Mucosa of descending colon (tissue), 3 donors: ENCODE results near the gene CASK. TPM values are rescaled to one million over a fixed set of nuclear protein-coding genes. Genes with fewer than 3 reads are reported as not detected.

ENCODE experiments used
- ATAC-seq: fragments of 200-7000 bp; cut with Tn5 transposase; one replicate; pipeline ENCODE4 v1.9.1; 2020; ENCODE audit warnings: mild to moderate bottlenecking, moderate library complexity
- DNase-seq, 3 donors: peaks; one replicate each; pipeline ENCODE4 v3.0.0-alpha.2; 2020
- H3K36me3 ChIP-seq: fragments of 200-600 bp; one replicate; pipeline ENCODE4 v1.8.0; 2021; ENCODE audit warnings: low read depth, mild to moderate bottlenecking
- H3K4me1 ChIP-seq: fragments of 200-600 bp; one replicate; pipeline ENCODE4 v1.8.0; 2021; ENCODE audit warnings: low read depth, mild to moderate bottlenecking
- H3K4me3 ChIP-seq: fragments of 200-600 bp; one replicate; pipeline ENCODE4 v1.8.0; 2021; ENCODE audit warnings: mild to moderate bottlenecking
- H3K9me3 ChIP-seq: fragments of 200-600 bp; one replicate; pipeline ENCODE4 v1.8.0; 2021; ENCODE audit warnings: mild to moderate bottlenecking
- CTCF ChIP-seq: fragments of 200-600 bp; IDR thresholded peaks from one replicate; pipeline ENCODE4 v1.8.0; 2022; ENCODE audit warnings: antibody characterized with exemption, mild to moderate bottlenecking
- intact Hi-C, 2 donors: fragments of 100-400 bp; cut with DNase I in 1 of 2; cut with micrococcal nuclease in 1 of 2; formaldehyde crosslinking; loops; one replicate each; pipeline versions ENCODE4 v1.11.0 to v1.11.1; 2022; cut with DNase I, micrococcal nuclease
- total RNA-seq, 3 donors: library from RNA; stranded (reverse); fragmentation: NEBNext Ultra II Directional in 2 of 3; extraction: Animal tissue kit (Norgen Biotek cat#: 25700) in 2 of 3; gene quantifications; one replicate each; pipeline versions ENCODE4 v1.2.1 to v1.2.4, GENCODE V29; 2021 to 2023
- donor health status: DM: no; HTN: no; CAD: no; lungs with moderate emphysema.
- donor health status: DM: no; HTN: no; CAD: no.
- donor health status: DM: no; HTN: yes; CAD: no.

Gene CASK
- total RNA-seq, 3 donors from 2014 or later, result 50.6 to 108 (median 83.3) TPM

DNA sequence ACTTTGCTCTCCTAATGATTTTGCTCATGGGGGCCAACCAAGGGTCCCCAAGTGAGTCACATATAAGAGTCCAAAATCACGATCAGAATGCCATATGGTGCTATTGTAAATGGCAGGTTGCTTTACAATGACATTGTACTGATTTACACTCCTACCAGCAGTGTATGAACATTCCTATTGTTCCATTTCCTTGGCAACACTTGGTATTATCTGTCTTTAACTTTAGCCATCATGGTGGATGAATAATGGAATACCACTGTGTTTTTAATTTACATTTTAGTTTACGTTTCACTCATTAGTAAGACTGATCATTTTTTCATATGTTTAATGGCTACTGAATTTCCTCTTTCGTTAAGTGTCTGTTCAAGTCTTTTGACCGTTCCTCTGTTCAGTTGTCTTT is 379.7 kb downstream of the CASK start:
- intact Hi-C loops, result no loop called here
- no peak for DNase-seq
- Histone ChIP-seq H3K4me1 (no peaks in the 10 kb centered on the region), H3K9me3 (no peaks in the 10 kb centered on the region), H3K4me3 (no peak overlapping the region), H3K36me3 (no peaks in the 10 kb centered on the region)
- ATAC-seq, result no peak
- no peak for TF ChIP-seq CTCF

DNA sequence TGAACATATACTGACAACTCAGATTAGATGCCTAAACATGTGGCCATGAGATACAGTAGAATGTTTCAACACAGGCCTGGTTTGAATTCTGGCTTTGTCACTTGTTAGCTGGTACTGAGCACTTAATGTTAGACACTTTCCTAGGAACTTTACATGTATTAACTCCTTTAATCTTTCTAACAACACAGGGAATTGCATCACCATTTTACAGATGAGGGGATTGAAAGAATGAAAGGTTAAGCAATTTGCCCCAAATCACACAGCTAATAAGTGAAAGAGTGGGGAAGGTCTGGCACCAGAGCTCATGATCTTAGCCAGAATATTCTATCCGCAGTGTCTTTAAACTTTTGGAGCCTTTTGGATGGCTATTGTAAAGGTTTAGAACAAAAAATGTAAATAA is 380.3 kb downstream of the CASK start:
- no peak for TF ChIP-seq CTCF

GRCh38 chrX:41542536-41542935 is 380.8 kb downstream of the CASK start:
- Histone ChIP-seq H3K36me3 (no peaks in the 10 kb centered on the region), H3K4me3 (no peak overlapping the region), H3K4me1 (no peaks in the 10 kb centered on the region), H3K9me3 (no peaks in the 10 kb centered on the region)
- intact Hi-C loops, result no loop called here
- ATAC-seq (no peak), DNase-seq (no peak)
- no peak for TF ChIP-seq CTCF

More for the DNA sequence above, 380.3 kb downstream of the CASK start:
- Histone ChIP-seq H3K9me3 (no peaks in the 10 kb centered on the region), H3K4me3 (no peak overlapping the region), H3K36me3 (no peaks in the 10 kb centered on the region), H3K4me1 (no peaks in the 10 kb centered on the region)
- intact Hi-C loops, result no loop called here
- ATAC-seq (no peak), DNase-seq (no peak)

GRCh38 chrX:41542135-41542534 is 381.2 kb downstream of the CASK start:
- H3K4me1 ChIP-seq, result no peaks in the 10 kb centered on the region
- H3K4me3 ChIP-seq, result no peak overlapping the region
- H3K9me3 ChIP-seq, result no peaks in the 10 kb centered on the region
- DNase-seq (peak in 2 of 3 donors; percentile 38 to 41), ATAC-seq (peak; percentile 84)
- H3K36me3 ChIP-seq, result no peaks in the 10 kb centered on the region
- TF ChIP-seq CTCF, result no peak
- intact Hi-C loops, result no loop called here

DNA sequence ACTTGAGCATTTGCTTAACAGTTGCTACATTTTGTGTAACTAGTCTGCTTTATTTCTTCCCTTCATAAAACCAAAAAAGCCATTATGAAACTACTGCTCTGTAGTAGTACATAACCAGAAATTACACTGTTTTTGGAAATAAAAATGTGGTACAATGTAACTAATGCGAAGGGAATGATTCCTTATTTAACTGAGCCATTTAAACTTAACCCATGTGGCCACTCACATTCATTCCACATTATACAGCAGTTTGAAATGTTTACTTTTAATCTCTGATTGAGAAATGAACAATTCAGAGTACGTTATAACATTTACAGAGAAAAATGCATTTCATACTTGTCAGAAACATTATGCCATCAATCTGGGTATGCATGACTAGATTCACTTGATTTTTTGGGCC is 382.0 kb downstream of the CASK start:
- intact Hi-C loops, result no loop called here
- no peak for ATAC-seq
- no peaks in the 10 kb centered on the region for H3K9me3 ChIP-seq

More for the DNA sequence above, 382.0 kb downstream of the CASK start:
- H3K4me3 ChIP-seq, result no peak overlapping the region
- DNase-seq, result no peak
- TF ChIP-seq CTCF, result no peak
- H3K36me3 ChIP-seq, result no peaks in the 10 kb centered on the region
- no peaks in the 10 kb centered on the region for H3K4me1 ChIP-seq
